ENCODE results near the gene MTHFSD. TPM values are rescaled to one million over a fixed set of nuclear protein-coding genes. Genes with fewer than 3 reads are reported as not detected.

Gene MTHFSD, protein sequence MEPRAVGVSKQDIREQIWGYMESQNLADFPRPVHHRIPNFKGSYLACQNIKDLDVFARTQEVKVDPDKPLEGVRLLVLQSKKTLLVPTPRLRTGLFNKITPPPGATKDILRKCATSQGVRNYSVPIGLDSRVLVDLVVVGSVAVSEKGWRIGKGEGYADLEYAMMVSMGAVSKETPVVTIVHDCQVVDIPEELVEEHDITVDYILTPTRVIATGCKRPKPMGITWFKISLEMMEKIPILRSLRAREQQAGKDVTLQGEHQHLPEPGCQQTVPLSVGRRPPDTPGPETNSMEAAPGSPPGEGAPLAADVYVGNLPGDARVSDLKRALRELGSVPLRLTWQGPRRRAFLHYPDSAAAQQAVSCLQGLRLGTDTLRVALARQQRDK
- total RNA-seq (2022; extraction: Qiagen RNA extraction) = 10.5 to 12.4 TPM (median 11.8 TPM) in 5 replicates

DNA sequence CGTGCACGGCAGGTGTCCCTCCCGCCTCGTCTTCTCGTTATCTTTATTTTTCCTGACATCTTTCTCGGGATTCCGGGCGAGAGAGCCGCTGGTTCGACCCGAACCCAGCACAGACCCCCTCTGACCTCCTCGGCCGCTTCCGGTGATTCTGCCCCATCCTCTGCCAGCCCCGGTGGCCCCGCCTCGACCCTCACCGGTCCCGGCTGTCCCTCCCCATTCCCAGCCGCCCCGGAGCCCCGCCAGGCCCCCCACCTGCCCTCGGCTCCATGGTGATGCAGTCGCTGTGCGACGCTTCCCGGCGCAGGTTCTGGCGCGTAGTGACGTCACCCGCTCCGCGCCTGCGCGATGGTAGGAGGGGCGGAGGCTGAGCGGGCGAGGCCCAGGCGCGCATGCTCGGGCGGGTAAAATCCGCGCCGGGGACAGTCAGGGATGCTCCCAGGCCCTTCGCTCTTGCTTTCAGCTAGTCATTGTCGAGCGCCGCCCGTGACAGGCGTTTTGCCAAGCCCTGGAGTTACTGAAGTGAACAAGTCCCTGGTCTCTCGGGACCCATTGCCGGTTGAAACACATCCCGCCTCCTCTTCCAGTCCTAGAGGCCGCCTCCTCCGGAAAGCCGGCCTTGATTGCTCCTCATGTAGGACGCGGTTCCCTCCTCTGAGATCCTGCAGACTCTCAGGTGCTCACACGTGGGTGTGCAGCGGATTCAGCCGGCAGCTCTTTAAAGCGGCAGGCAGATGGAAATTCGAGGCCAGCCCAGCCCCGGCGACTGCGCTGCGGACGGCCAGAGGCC, at the start of gene MTHFSD:
MTHFSD (minus strand) TSS at position 319 of the 787 bp plus-strand sequence; CDS start at position 268, 51 bp downstream.

DNA sequence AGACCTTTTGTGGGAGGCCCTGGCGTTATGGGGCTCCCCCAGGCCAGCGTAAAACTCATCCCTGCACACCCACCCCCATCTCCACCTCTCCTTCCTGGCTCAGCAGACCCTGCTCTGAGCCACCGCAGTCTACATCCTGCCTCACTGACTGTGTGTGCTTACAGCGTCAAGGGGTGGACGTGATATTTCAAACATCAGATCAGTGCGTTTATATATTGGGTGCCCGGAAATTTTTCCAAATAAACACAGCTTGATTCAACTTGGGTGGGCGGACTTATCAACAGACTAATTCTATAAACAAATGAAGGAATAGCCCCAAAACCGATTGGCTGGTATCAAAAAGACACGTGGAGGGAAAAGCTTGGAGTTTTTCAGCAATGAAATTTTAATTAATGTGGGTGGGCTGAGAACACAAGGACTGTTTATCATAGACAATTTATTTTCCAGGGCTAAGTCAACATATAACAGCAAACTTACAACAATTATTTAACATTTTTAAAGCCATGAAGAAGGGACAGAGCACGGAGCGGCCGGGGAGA, 23.1 kb upstream of the MTHFSD start, which contains the start of gene FOXL1:
FOXL1 (plus strand) TSS at position 489 of the 539 bp plus-strand sequence. CDS start 175 bp downstream, outside the sequence.

GRCh38 chr16:86566601-86566965, 11.5 kb upstream of the MTHFSD start, which contains the start of gene FOXC2:
FOXC2 (plus strand) TSS chr16:86566829; CDS start chr16:86567336, 507 bp downstream.

GRCh38 chr16:86510465-86511261, 44.4 kb downstream of the MTHFSD start, which contains the start of gene FOXF1:
FOXF1 (plus strand) TSS chr16:86510527; CDS start chr16:86510570, 43 bp downstream.

Other genes starting within 250 kb of the MTHFSD start
- not detected in 5 replicates for gene FOXF1, start 44.7 kb downstream of the MTHFSD start, total RNA-seq (2022; extraction: Qiagen RNA extraction)
- gene FOXC2, start 11.6 kb upstream of the MTHFSD start, total RNA-seq (2022; extraction: Qiagen RNA extraction) = 2.2 to 2.9 TPM (median 2.9 TPM) in 5 replicates
- 0.66 to 1.9 TPM (median 1.2 TPM) in 5 replicates for gene FOXL1, start 23.3 kb upstream of the MTHFSD start, total RNA-seq (2022; extraction: Qiagen RNA extraction)